Measurements from ENCODE around the gene VARS2.

DNA sequence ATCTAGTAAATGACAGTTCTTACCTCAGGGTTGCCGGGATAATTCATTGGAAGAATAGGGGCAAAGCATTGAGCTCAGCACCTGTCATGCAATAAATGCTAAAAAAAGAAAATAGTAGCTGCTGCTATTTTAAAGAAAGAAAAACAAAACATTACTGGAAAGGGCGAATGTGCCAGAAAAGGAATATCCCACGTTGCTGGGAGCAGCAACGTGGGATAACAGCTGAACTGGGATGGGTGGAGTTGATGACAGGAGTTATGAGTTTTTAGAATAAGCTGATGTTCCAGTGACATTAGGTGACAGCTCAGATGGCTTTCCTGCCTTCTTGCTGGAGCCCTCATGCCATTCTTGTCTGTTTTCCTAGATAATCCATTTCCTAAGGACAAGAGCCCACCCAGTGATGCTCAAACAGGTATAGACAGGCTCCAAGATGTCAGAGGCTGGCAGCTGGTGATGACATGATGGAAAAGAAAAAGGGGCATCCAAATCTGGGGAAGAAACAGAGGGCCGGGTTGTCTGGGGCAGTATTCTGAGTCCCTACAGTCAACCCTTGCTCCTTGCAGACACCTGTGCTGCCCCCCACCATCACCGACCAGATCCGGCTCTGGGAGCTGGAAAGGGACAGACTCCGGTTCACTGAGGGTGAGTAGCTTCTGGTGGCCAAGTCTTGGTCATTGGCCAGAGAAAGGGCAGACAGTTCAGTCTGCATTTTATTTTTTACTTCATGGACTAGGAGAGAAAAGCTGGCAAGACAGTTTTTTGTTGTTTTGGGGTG is 1.1 kb upstream of the VARS2 start:
- TF ChIP-seq, protein P1, sequence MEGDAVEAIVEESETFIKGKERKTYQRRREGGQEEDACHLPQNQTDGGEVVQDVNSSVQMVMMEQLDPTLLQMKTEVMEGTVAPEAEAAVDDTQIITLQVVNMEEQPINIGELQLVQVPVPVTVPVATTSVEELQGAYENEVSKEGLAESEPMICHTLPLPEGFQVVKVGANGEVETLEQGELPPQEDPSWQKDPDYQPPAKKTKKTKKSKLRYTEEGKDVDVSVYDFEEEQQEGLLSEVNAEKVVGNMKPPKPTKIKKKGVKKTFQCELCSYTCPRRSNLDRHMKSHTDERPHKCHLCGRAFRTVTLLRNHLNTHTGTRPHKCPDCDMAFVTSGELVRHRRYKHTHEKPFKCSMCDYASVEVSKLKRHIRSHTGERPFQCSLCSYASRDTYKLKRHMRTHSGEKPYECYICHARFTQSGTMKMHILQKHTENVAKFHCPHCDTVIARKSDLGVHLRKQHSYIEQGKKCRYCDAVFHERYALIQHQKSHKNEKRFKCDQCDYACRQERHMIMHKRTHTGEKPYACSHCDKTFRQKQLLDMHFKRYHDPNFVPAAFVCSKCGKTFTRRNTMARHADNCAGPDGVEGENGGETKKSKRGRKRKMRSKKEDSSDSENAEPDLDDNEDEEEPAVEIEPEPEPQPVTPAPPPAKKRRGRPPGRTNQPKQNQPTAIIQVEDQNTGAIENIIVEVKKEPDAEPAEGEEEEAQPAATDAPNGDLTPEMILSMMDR (IDR thresholded peaks at IDR 0.05; ENCODE audit: low read depth, low read length): no peak
- TF ChIP-seq EZH2phosphoT487 (IDR thresholded peaks at IDR 0.05; ENCODE audit: low read depth): no peak
